Measurements from ENCODE around the gene SSUH2.

The SSUH2 gene

DNA sequence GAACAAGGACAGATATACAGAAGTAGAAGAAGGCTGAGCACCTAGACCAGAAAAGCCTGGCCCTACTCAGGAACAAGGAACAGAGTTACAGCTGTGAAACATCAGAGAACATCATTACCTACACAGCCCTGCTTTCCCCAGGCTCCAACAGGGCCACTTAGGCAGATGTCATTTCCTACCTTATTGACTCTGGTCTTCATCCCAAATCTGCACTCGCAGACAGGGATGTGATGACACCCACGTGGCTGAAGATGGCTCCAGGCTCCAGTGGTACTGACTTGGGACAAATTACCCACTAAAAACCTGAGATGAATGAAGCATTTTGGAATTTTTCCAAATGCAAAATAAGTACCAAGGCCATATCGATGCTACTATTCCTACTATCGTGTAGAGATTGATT is 18.0 kb upstream of the SSUH2 start:
- DNase-seq (ENCODE audit: low read depth): no peak
- no peak overlapping the region for H3K4me3 ChIP-seq (ENCODE audit: low read depth, low read length)
- TF ChIP-seq, protein P1, sequence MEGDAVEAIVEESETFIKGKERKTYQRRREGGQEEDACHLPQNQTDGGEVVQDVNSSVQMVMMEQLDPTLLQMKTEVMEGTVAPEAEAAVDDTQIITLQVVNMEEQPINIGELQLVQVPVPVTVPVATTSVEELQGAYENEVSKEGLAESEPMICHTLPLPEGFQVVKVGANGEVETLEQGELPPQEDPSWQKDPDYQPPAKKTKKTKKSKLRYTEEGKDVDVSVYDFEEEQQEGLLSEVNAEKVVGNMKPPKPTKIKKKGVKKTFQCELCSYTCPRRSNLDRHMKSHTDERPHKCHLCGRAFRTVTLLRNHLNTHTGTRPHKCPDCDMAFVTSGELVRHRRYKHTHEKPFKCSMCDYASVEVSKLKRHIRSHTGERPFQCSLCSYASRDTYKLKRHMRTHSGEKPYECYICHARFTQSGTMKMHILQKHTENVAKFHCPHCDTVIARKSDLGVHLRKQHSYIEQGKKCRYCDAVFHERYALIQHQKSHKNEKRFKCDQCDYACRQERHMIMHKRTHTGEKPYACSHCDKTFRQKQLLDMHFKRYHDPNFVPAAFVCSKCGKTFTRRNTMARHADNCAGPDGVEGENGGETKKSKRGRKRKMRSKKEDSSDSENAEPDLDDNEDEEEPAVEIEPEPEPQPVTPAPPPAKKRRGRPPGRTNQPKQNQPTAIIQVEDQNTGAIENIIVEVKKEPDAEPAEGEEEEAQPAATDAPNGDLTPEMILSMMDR (IDR thresholded peaks at IDR 0.05; ENCODE audit: control insufficient read depth, extremely low read depth, insufficient read depth): no peak

GRCh38 chr3:8660175-8661118 is 15.8 kb upstream of the SSUH2 start:
- no peak for DNase-seq (ENCODE audit: low read depth)
- no peak overlapping the region for H3K4me3 ChIP-seq (ENCODE audit: low read depth, low read length)
- TF ChIP-seq, protein P1 (IDR thresholded peaks at IDR 0.05; ENCODE audit: control insufficient read depth, extremely low read depth, insufficient read depth): no peak

DNA sequence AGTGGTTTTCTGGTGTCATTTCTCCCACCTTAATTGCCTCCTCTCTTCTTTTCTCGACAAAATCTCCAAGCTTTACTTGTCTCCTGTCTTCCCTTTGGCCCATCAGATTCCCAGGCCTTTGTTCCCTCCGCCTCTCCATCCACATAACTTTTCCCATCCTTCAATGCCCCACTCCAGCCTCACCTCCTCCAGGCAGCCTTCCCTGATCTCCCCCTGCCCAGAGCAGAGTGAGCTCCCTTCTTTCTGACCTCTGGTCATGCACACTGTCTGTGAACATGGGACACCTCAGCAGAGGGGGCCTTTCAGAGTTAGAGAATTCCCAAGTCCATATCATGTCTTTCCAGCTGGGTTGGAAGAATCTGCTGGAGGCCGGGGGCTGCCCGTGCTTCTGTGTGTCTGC is 14.6 kb upstream of the SSUH2 start:
- TF ChIP-seq, protein P1 (IDR thresholded peaks at IDR 0.05; ENCODE audit: control insufficient read depth, extremely low read depth, insufficient read depth): no peak
- no peak for DNase-seq (ENCODE audit: low read depth)
- H3K4me3 ChIP-seq (ENCODE audit: low read depth, low read length): no peak overlapping the region

- DNase-seq (ENCODE audit: low read depth): no peak
Measured at GRCh38 chr3:8658306-8659212, 14.0 kb upstream of the SSUH2 start.

GRCh38 chr3:8657804-8658305 is 13.3 kb upstream of the SSUH2 start:
- no peak overlapping the region for H3K4me3 ChIP-seq (ENCODE audit: low read depth, low read length)
- DNase-seq (ENCODE audit: low read depth): no peak
- TF ChIP-seq, protein P1 (IDR thresholded peaks at IDR 0.05; ENCODE audit: control insufficient read depth, extremely low read depth, insufficient read depth): no peak

More at GRCh38 chr3:8658306-8659212, 14.0 kb upstream of the SSUH2 start:
- TF ChIP-seq, protein P1 (IDR thresholded peaks at IDR 0.05; ENCODE audit: control insufficient read depth, extremely low read depth, insufficient read depth): no peak
- no peak overlapping the region for H3K4me3 ChIP-seq (ENCODE audit: low read depth, low read length)

- no peak for DNase-seq (ENCODE audit: low read depth)
- TF ChIP-seq, protein P1 (IDR thresholded peaks at IDR 0.05; ENCODE audit: control insufficient read depth, extremely low read depth, insufficient read depth): no peak
- H3K4me3 ChIP-seq (ENCODE audit: low read depth, low read length): no peak overlapping the region
Measured at GRCh38 chr3:8656240-8656639, 11.6 kb upstream of the SSUH2 start.
